Measurements from ENCODE around the gene RNF103. TPM values are rescaled to one million over a fixed set of nuclear protein-coding genes. Genes with fewer than 3 reads are reported as not detected.
A peak's percentile ranks its signal among the peaks of the same experiment; 100 is the strongest.
"Not testable (repeated sequence)": the region's sequence is repeated elsewhere in the genome, so short reads cannot be mapped to it uniquely, and the experiment has no call there.

Gene RNF103, protein sequence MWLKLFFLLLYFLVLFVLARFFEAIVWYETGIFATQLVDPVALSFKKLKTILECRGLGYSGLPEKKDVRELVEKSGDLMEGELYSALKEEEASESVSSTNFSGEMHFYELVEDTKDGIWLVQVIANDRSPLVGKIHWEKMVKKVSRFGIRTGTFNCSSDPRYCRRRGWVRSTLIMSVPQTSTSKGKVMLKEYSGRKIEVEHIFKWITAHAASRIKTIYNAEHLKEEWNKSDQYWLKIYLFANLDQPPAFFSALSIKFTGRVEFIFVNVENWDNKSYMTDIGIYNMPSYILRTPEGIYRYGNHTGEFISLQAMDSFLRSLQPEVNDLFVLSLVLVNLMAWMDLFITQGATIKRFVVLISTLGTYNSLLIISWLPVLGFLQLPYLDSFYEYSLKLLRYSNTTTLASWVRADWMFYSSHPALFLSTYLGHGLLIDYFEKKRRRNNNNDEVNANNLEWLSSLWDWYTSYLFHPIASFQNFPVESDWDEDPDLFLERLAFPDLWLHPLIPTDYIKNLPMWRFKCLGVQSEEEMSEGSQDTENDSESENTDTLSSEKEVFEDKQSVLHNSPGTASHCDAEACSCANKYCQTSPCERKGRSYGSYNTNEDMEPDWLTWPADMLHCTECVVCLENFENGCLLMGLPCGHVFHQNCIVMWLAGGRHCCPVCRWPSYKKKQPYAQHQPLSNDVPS
- 100 to 1,000 TPM in 2 of 4 donors, 10 to 100 TPM in 2; 22.3 to 127 (median 102) TPM for total RNA-seq

- Histone ChIP-seq H3K27me3 (no peaks in the 10 kb centered on the region), H3K27ac (peak within 1 kb of the TSS; percentile 96 to 99 (median 98)), H3K9me3 (no peaks in the 10 kb centered on the region), H3K4me3 (peak within 1 kb of the TSS; percentile 53 to 93 (median 81)), H3K36me3 (peaks cover 0 to 16% (median 0%) of the 10 kb centered on the region in 3 donors), H3K4me1 (peaks cover 0 to 30% (median 6%) of the 10 kb centered on the region in 4 donors)
- peak; percentile 98 to 99 (median 99) for DNase-seq
- TF ChIP-seq POLR2A (IDR thresholded peaks at IDR 0.05): peak; percentile 97 to 100
- TF ChIP-seq, protein P1, sequence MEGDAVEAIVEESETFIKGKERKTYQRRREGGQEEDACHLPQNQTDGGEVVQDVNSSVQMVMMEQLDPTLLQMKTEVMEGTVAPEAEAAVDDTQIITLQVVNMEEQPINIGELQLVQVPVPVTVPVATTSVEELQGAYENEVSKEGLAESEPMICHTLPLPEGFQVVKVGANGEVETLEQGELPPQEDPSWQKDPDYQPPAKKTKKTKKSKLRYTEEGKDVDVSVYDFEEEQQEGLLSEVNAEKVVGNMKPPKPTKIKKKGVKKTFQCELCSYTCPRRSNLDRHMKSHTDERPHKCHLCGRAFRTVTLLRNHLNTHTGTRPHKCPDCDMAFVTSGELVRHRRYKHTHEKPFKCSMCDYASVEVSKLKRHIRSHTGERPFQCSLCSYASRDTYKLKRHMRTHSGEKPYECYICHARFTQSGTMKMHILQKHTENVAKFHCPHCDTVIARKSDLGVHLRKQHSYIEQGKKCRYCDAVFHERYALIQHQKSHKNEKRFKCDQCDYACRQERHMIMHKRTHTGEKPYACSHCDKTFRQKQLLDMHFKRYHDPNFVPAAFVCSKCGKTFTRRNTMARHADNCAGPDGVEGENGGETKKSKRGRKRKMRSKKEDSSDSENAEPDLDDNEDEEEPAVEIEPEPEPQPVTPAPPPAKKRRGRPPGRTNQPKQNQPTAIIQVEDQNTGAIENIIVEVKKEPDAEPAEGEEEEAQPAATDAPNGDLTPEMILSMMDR (IDR thresholded peaks at IDR 0.05): peak in 1 of 6 experiments; percentile 3
Measured at GRCh38 chr2:86623494-86624266, at the start of gene RNF103. TSS of gene RNF103 (minus strand) at chr2:86623865. CDS start at chr2:86622886, 979 bp downstream.

DNA sequence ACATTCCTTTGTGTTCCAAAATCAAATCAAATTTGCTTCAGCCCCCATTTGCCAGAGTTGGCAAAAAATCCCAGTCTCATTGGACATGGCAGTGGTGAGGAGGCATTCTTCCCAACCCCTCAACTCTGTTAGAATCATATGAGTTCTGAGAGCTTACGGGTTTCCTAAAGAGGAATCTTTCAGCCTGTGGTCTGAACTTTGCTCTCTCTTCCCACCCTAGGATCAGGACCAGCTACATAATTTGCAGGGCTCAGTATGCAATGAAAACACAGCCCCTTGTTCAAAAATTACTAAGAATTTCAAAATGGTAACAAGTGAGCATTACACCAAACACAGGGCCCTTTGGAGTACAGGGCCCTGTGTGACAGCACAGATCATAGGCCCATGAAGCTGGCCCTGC lies 49.3 kb upstream of the RNF103 start:
- H3K27me3 ChIP-seq: no peaks in the 10 kb centered on the region
- no peaks in the 10 kb centered on the region for H3K36me3 ChIP-seq
- no peak for DNase-seq

DNA sequence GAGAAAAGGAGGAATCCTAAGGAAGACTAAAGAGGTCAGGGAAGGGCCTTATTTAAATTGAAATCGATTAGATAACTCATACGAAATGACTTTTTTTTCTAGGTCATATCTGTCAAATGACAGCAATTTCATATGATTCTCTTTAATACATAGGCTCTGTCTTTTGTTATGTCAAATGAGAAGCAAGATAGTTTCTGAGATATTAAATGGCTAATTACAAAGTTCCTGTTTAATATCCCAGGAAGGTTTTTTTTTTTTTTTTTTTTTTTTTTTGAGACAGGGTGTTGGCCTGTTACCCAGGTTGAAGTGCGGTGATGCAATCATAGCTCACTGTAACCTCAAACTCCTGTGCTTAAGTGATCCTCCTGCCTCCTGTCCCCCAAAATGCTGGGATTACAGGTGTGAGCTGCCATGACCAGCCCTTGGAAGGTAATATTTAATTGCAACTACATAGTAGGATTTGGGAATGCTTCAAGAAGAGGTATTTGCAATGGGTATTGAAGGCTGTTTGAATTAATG lies 48.4 kb upstream of the RNF103 start:
- H3K4me1 ChIP-seq: peaks cover 0 to 9% (median 2%) of the 10 kb centered on the region in 4 donors
- no peaks in the 10 kb centered on the region for H3K9me3 ChIP-seq
- no peak for TF ChIP-seq POLR2A (IDR thresholded peaks at IDR 0.05)
- TF ChIP-seq, protein P1 (IDR thresholded peaks at IDR 0.05): no peak
- no peaks in the 10 kb centered on the region for H3K27me3 ChIP-seq
- peak overlapping the region in 2 of 4 donors; percentile 66 to 84 for H3K27ac ChIP-seq
- peak overlapping the region in 1 of 4 donors; percentile 12 for H3K4me3 ChIP-seq
- no peak for DNase-seq
- H3K36me3 ChIP-seq: no peaks in the 10 kb centered on the region

More for the DNA sequence above, 49.3 kb upstream of the RNF103 start:
- peak overlapping the region in 1 of 4 donors; percentile 84 for H3K27ac ChIP-seq
- no peak overlapping the region for H3K4me3 ChIP-seq
- TF ChIP-seq, protein P1 (IDR thresholded peaks at IDR 0.05): no peak
- TF ChIP-seq POLR2A (IDR thresholded peaks at IDR 0.05): no peak
- peaks cover 0 to 9% (median 2%) of the 10 kb centered on the region in 4 donors for H3K4me1 ChIP-seq
- H3K9me3 ChIP-seq: no peaks in the 10 kb centered on the region

- Histone ChIP-seq H3K36me3 (no peaks in the 10 kb centered on the region), H3K27me3 (no peaks in the 10 kb centered on the region), H3K4me1 (peaks cover 0 to 9% (median 2%) of the 10 kb centered on the region in 4 donors), H3K9me3 (no peaks in the 10 kb centered on the region), H3K4me3 (peak overlapping the region in 1 of 4 donors; percentile 2), H3K27ac (peak overlapping the region in 2 of 4 donors; percentile 66 to 83)
- TF ChIP-seq, protein P1 (IDR thresholded peaks at IDR 0.05): no peak
- no peak for TF ChIP-seq POLR2A (IDR thresholded peaks at IDR 0.05)
- DNase-seq: peak in 1 of 3 donors; percentile 46
Measured at GRCh38 chr2:86671337-86671981, 47.8 kb upstream of the RNF103 start.

DNA sequence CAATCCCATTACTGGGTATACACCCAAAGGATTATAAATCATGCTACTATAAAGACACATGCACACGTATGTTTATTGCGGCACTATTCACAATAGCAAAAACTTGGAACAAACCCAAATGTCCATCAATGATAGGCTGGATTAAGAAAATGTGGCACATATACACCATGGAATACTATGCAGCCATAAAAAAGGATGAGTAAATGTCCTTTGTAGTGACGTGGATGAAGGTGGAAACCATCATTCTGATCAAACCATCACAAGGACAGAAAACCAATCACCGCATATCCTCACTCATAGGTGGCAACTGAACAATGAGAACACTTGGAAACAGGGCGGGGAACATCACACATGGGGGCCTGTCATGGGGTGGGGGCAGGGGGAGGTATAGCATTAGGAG lies 45.7 kb upstream of the RNF103 start:
- H3K4me1 ChIP-seq, H3K27me3 ChIP-seq, H3K36me3 ChIP-seq, H3K27ac ChIP-seq, DNase-seq, H3K4me3 ChIP-seq, H3K9me3 ChIP-seq: not testable (repeated sequence)

Measured in Peyer's patch (tissue), 4 donors.